Mesodermal cell (in vitro differentiated cells): Measurements from ENCODE around the gene CYP2D6.
"Not testable (repeated sequence)": the region's sequence is repeated elsewhere in the genome, so short reads cannot be mapped to it uniquely, and the experiment has no call there.

Experiments
- H3K27ac ChIP-seq: 2 replicates; pipeline ENCODE4 v1.7.0; 2013; ENCODE audit warnings: mild to moderate bottlenecking, low read depth, low read length, moderate library complexity; ENCODE audit not compliant: severe bottlenecking
- H3K36me3 ChIP-seq: 2 replicates; pipeline ENCODE4 v1.7.1; 2013; ENCODE audit warnings: mild to moderate bottlenecking, low read length, moderate library complexity; ENCODE audit not compliant: control insufficient read depth, insufficient read depth
- H3K4me1 ChIP-seq: one replicate; pipeline ENCODE4 v1.7.1; 2013; ENCODE audit warnings: mild to moderate bottlenecking, low read length; ENCODE audit not compliant: insufficient read depth, control insufficient read depth, poor library complexity, severe bottlenecking
- H3K4me3 ChIP-seq: 2 replicates; pipeline ENCODE4 v1.7.0; 2013; ENCODE audit warnings: low read length, control low read depth, mild to moderate bottlenecking; ENCODE audit not compliant: insufficient read depth, poor library complexity, severe bottlenecking; ENCODE audit errors: extremely low read depth
- H3K9me3 ChIP-seq: 2 replicates; pipeline ENCODE4 v1.7.1; 2013; ENCODE audit warnings: mild to moderate bottlenecking, low read length, moderate library complexity; ENCODE audit not compliant: control insufficient read depth
- WGBS, 2 experiments: methylation state at CpG; one replicate each; pipeline ENCODE4 v1.1.5; 2013; ENCODE audit warnings: missing lambda C conversion rate in 2 of 2; ENCODE audit not compliant: insufficient coverage in 2 of 2; 5-methylcytosine and 5-hydroxymethylcytosine counted together

CYP2D6 gene

DNA sequence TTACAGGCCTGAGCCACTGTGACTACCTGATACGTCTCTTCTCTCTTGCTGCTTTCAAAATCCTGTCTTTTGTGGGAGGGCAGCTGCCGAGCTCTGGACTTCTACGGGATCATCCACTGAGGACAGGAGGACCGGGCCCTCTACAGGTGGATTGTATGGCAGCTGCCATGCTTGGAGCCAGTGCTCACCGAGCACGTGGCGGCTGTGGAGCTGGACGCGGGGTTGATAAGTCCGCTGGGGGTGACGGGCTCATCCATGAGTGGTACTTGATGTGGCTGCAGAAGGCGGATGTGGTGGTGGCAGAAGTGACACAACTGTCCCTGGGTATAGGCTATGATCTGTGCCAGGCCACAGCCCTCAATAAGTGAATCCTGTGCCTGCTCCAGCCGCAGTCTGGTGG is 1.8 kb upstream of the CYP2D6 start:
- 91 to 94% methylated on average over 13 of the region's 13 CpGs for WGBS, 2 experiments
- Histone ChIP-seq H3K36me3 (no peaks in the 10 kb centered on the region), H3K4me1 (no peaks in the 10 kb centered on the region), H3K27ac (no peak overlapping the region), H3K4me3 (no peak overlapping the region), H3K9me3 (no peaks in the 10 kb centered on the region)

DNA sequence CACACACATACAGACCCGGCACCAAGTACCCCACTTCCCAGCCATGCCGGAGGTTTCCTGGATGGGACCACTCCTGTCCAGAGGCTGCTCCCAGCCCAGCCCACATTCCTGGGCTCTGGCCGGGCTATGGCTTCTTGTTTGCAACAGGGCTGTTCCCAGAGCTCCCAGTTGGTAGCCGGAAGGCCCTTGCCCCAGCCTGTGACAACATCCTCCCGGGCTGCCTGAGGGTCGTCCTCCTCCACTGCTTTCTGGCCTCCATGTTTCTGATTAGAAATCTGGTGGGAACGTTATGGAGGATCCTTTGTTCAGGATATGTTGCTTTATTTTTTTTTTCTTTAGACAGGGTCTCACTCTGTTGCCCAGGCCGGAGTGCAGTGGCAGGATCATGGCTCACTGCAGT is 952 bp upstream of the CYP2D6 start:
- H3K27ac ChIP-seq = no peak overlapping the region
- no peaks in the 10 kb centered on the region for H3K9me3 ChIP-seq
- no peaks in the 10 kb centered on the region for H3K36me3 ChIP-seq
- no peaks in the 10 kb centered on the region for H3K4me1 ChIP-seq
- H3K4me3 ChIP-seq = no peak overlapping the region
- 82 to 85% methylated on average over 3 to 8 of the region's 8 CpGs for WGBS, 2 experiments

DNA sequence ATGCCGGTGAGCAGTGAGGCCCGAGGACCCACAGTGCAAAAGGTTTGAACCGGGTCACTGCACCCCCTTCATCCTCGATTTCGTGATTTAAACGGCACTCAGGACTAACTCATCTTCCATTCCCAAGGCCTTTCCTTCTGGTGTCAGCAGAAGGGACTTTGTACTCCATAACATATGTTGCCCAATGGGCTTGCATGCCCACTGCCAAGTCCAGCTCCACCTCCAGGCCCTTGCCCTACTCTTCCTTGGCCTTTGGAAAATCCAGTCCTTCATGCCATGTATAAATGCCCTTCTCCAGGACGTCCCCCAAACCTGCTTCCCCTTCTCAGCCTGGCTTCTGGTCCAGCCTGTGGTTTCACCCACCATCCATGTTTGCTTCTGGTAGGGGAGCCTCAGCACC is 428 bp downstream of the CYP2D6 start:
- H3K4me3 ChIP-seq, H3K4me1 ChIP-seq: not testable (repeated sequence)
- 50% methylated on average over 1 of the region's 7 CpGs; no CpG with 5 or more reads in 1 of the 2 experiments for WGBS, 2 experiments

DNA sequence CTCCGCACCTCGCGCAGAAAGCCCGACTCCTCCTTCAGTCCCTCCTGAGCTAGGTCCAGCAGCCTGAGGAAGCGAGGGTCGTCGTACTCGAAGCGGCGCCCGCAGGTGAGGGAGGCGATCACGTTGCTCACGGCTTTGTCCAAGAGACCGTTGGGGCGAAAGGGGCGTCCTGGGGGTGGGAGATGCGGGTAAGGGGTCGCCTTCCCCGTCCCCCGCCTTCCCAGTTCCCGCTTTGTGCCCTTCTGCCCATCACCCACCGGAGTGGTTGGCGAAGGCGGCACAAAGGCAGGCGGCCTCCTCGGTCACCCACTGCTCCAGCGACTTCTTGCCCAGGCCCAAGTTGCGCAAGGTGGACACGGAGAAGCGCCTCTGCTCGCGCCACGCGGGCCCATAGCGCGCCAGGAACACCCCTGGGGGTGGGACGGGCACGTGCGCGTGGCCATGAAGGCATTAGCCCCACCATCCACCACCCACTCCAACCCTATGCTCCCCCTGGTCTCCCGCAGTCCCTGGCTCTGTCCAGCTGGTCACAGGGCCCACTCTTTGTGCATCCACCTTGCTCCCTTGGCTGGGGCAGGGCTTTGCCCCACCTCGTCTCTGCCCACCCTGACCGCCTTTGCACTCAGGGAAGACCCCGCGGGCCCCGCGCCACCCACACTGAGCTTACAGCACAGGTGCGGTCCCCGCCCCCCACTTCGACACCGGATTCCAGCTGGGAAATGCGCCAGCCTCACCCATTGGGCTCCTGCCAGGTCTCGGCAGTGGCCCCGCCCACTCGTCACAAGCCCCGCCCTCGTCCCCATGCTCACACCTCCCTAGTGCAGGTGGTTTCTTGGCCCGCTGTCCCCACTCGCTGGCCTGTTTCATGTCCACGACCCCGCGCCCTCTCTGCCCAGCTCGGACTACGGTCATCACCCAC is 1.6 kb downstream of the CYP2D6 start:
- not testable (repeated sequence) for H3K27ac ChIP-seq, H3K4me3 ChIP-seq, H3K9me3 ChIP-seq, H3K4me1 ChIP-seq, H3K36me3 ChIP-seq
- 94 to 95% methylated on average over 39 to 56 of the region's 65 CpGs for WGBS, 2 experiments

More for the DNA sequence above, 428 bp downstream of the CYP2D6 start:
- H3K36me3 ChIP-seq, H3K27ac ChIP-seq, H3K9me3 ChIP-seq: not testable (repeated sequence)

- 87 to 95% methylated on average over 3 to 10 of the region's 13 CpGs for WGBS, 2 experiments
Measured at GRCh38 chr22:42128007-42128406, 2.6 kb downstream of the CYP2D6 start.

DNA sequence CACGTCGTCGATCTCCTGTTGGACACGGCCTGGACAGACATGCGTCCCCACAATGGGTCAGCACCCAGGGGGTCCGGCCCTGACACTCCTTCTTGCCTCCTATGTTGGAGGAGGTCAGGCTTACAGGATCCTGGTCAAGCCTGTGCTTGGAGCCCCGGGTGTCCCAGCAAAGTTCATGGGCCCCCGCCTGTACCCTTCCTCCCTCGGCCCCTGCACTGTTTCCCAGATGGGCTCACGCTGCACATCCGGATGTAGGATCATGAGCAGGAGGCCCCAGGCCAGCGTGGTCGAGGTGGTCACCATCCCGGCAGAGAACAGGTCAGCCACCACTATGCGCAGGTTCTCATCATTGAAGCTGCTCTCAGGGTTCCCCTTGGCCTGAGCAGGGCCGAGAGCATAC is 3.0 kb downstream of the CYP2D6 start:
- WGBS, 2 experiments = 90 to 92% methylated on average over 15 to 16 of the region's 16 CpGs
- no peak overlapping the region for H3K4me3 ChIP-seq
- no peaks in the 10 kb centered on the region for H3K4me1 ChIP-seq
- H3K27ac ChIP-seq = no peak overlapping the region
- no peaks in the 10 kb centered on the region for H3K9me3 ChIP-seq
- H3K36me3 ChIP-seq = no peaks in the 10 kb centered on the region

More at GRCh38 chr22:42128007-42128406, 2.6 kb downstream of the CYP2D6 start:
- H3K36me3 ChIP-seq, H3K4me3 ChIP-seq, H3K9me3 ChIP-seq, H3K27ac ChIP-seq, H3K4me1 ChIP-seq: not testable (repeated sequence)

- no CpG with 5 or more reads among the region's 4 CpGs for WGBS, 2 experiments
- H3K36me3 ChIP-seq, H3K4me3 ChIP-seq, H3K9me3 ChIP-seq, H3K27ac ChIP-seq, H3K4me1 ChIP-seq: not testable (repeated sequence)
Measured at GRCh38 chr22:42123529-42123928, 7.1 kb downstream of the CYP2D6 start.

DNA sequence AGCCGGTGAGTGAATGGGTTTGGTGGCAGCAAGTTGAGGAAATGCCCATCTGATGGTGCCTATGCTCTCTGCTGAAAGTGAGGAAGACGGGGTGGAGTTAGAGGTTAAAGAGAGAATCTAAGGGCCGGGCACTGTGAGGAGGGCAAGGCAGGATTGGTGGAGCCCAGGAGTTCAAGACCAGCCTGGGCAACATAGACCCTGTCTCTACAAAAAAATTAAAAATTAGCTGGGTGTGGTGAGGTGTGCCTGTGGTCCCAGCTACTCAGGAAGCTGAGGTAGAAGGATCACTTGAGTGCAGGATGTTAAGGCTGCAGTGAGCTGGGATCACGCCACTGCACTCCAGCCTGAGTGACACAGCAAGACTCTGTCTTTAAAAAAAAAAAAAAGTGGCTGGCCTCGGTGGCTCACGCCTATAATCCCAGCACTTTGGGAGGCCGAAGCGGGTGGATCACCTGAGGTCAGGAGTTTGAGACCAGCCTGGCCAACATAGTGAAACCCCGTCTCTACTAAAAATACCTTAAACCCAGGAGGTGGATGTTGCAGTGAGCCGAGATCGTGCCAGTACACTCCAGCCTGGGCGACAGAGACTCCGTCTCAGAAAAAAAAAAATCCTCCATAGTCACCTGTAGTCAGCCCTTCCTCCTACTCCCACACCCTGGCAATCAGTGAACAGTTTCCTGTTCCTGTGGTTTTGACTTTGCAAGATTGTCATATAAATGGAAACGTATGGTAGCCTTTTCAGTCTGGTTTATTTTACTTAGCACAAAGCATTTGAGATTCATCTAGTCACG is 10.2 kb downstream of the CYP2D6 start:
- not testable (repeated sequence) for H3K9me3 ChIP-seq, H3K36me3 ChIP-seq, H3K4me3 ChIP-seq, H3K4me1 ChIP-seq, H3K27ac ChIP-seq
- 87 to 94% methylated on average over 7 to 9 of the region's 15 CpGs for WGBS, 2 experiments

DNA sequence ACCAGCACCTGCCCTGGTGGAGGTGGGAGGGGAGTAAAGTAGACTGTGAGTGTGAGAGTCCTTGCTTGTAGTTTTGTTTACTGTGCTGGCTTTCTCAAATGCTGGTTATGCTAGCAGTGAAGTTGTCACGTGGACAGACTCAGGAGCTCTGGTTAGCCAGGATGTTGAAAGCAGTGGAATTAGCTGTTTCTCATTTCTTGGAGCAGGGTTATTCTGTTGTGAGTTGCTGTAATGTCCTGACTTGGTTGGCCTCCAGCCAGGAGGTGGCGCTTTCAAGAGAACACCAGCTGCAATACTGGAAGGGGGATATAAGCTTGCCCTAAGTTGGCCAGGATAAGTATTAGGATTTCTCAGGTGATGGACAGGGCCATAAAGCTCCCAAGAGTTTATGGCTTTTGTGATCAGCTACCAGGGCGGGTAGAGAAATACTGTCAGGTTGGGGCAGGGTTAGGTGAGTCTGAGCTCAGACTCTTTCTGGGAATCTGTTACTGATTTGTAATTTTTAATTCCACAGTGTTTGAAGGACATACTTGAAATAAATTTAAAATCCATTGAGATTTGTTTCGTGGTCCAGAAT is 13.7 kb downstream of the CYP2D6 start:
- Histone ChIP-seq H3K4me3 (no peak overlapping the region), H3K9me3 (peaks cover 21% of the 10 kb centered on the region), H3K36me3 (peaks cover 3% of the 10 kb centered on the region), H3K4me1 (no peaks in the 10 kb centered on the region), H3K27ac (no peak overlapping the region)
- 76 to 79% methylated on average over 3 of the region's 4 CpGs for WGBS, 2 experiments

DNA sequence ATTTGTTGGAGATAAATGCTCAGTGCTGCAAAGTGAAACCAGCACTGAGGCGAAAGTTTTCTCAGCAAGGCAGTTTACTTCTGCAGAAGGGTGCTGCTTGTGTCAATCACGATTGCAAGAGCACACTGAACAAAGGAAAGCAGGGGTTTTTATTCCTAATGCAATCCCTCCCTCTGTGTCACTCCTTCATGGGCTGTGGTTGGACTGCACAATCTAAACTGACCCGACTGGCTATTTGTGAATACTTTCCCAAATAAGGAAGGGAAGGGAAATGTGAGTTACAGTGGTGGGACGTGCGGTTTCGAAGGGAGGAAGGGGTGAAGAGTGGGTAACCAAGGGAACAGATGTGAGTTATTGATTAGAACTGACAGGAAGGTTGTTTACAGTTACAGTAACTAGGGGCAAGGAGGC is 15.2 kb downstream of the CYP2D6 start:
- peaks cover 21% of the 10 kb centered on the region for H3K9me3 ChIP-seq
- H3K4me1 ChIP-seq, H3K27ac ChIP-seq, H3K36me3 ChIP-seq, H3K4me3 ChIP-seq: not testable (repeated sequence)
- 75 to 84% methylated on average over 5 to 6 of the region's 6 CpGs for WGBS, 2 experiments
